Mesothelial cell of epicardium (in vitro differentiated cells): ENCODE results near the gene PDAP1. TPM values are rescaled to one million over a fixed set of nuclear protein-coding genes. Genes with fewer than 3 reads are reported as not detected.
A peak's percentile ranks its signal among the peaks of the same experiment; 100 is the strongest.

ENCODE experiments used
- DNase-seq, 2 experiments: peaks; one replicate each; pipeline ENCODE4 v3.0.0; 2021; ENCODE audit warnings: low spot score in 2 of 2; ENCODE audit not compliant: unreplicated experiment in 2 of 2
- H3K27ac Mint-ChIP-seq: 2 replicates; pipeline ENCODE4 v1.8.0; 2021; ENCODE audit warnings: mixed read lengths
- H3K27me3 Mint-ChIP-seq: 2 replicates; pipeline ENCODE4 v1.8.0; 2021; ENCODE audit warnings: low read depth, mixed read lengths
- H3K36me3 Mint-ChIP-seq: 2 replicates; pipeline ENCODE4 v1.8.0; 2021; ENCODE audit warnings: mixed read lengths
- H3K4me1 Mint-ChIP-seq: 2 replicates; pipeline ENCODE4 v1.8.0; 2021; ENCODE audit warnings: mixed read lengths
- H3K4me3 Mint-ChIP-seq: 2 replicates; pipeline ENCODE4 v1.8.0; 2021; ENCODE audit warnings: mild to moderate bottlenecking, moderate library complexity, mixed read lengths
- H3K9me3 Mint-ChIP-seq: 2 replicates; pipeline ENCODE4 v1.8.0; 2021; ENCODE audit warnings: mixed read lengths
- total RNA-seq: library from RNA; stranded (reverse); gene quantifications from 3 replicates; pipeline ENCODE4 v1.2.1, GENCODE V29; 2021
- TF ChIP-seq, protein P1 (sequence below): fragments of 200-600 bp; sonication (generic); IDR thresholded peaks from one replicate; pipeline ENCODE4 v1.5.0; 2021; ENCODE audit warnings: antibody characterized with exemption; ENCODE audit not compliant: unreplicated experiment

PDAP1 gene
- total RNA-seq, 1 donor from 2014 or later, result 103 TPM

DNA sequence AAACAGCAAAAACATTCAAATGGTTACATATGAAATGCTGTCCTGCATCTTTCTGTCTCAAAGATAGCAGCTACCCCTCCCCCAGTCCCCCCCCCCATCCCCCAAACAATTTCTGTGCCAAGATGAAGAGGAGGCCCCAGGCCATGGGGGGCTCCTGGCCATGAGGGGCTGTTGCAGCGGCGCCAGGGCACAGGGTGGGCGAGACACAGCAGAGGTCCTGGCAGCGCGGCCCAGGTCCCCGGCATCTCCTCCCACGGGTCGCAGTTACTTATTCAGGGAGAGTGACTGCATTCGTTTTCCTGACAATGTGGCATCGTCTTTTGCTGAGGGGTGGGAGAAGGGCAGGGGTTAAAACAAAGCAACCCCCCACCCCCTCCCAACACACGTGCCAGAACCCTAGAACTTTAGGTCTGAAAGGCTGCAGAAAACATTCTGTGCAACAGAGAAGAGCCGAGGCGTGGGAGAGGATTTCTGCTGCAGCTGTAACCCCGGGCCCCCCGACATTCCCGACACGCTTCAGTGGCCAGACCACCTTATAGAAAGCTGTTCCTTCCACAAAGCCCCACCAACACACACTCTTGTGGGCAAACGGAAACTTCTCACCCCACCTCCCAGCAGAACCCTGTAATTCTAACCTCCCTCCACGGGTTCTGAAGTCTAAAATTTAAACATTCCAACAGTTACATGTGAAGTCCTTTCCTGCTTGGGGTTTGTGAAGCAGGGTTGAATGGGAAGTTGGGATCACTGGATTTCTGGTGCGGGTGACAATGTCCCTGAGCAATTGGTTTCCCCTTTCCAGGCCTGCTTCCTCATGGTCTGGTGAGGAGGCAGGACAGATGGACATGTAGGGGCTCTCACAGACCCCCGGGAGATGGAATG lies 11.7 kb downstream of the PDAP1 start:
- Mint-ChIP-seq H3K4me3 (no peak overlapping the region), H3K36me3 (peaks cover 21% of the 10 kb centered on the region), H3K9me3 (no peaks in the 10 kb centered on the region), H3K27me3 (no peaks in the 10 kb centered on the region), H3K4me1 (peaks cover 14% of the 10 kb centered on the region), H3K27ac (peak overlapping the region; percentile 30)
- TF ChIP-seq, protein P1, sequence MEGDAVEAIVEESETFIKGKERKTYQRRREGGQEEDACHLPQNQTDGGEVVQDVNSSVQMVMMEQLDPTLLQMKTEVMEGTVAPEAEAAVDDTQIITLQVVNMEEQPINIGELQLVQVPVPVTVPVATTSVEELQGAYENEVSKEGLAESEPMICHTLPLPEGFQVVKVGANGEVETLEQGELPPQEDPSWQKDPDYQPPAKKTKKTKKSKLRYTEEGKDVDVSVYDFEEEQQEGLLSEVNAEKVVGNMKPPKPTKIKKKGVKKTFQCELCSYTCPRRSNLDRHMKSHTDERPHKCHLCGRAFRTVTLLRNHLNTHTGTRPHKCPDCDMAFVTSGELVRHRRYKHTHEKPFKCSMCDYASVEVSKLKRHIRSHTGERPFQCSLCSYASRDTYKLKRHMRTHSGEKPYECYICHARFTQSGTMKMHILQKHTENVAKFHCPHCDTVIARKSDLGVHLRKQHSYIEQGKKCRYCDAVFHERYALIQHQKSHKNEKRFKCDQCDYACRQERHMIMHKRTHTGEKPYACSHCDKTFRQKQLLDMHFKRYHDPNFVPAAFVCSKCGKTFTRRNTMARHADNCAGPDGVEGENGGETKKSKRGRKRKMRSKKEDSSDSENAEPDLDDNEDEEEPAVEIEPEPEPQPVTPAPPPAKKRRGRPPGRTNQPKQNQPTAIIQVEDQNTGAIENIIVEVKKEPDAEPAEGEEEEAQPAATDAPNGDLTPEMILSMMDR, result no peak
- DNase-seq, result no peak

DNA sequence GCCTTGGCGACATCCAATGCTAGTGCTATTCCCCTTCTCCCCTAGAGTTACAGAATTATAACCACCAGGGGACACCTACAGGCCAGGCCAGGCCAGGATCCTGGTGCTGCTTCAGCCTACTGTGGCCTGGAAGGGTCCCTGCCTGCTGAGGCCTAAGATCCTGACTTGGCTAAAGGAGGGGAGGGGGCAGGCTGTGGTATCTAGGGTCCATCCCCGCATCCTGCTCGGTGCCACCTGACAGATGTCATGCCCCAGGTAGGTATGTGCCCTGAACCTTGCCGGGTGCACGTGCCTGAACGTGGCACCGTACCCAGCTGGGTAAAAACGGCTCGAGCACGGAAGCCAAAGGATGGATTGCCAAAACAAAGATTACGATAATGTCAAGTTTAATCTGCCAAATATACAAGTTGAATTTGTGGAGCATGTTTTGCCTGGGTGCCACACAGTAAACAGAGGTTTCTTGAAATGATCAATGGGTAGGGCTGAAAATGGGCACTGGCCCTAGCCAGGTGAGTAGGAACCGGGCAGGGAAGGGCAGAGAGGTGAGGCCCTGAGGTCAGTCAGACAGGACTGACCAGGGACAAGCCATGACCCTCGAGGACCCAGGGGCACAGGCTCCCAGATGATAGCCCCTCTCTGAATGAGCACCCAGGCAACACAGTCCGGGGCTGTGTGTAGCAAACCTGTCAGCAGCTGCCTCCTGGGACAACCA lies 12.6 kb downstream of the PDAP1 start:
- Mint-ChIP-seq H3K27me3 (no peaks in the 10 kb centered on the region), H3K4me3 (no peak overlapping the region), H3K27ac (peak overlapping the region; percentile 34), H3K36me3 (peaks cover 15% of the 10 kb centered on the region), H3K4me1 (peaks cover 14% of the 10 kb centered on the region), H3K9me3 (no peaks in the 10 kb centered on the region)
- TF ChIP-seq, protein P1, result no peak
- no peak for DNase-seq

DNA sequence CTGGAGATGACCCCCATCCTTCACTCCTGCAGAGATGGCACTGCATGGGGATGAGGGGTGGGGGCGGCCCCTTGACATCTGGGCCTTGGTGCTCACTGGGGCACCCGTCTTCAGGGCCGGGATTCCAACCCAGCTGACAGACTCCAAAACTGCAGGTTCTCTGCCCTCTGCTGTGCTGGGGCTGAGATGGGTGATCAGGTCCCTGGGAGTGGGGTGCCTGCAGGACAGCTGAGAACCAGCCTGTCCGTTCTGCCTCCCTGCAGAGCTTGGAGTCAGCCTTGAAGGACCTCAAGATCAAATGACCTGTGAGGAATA lies 14.3 kb downstream of the PDAP1 start:
- Mint-ChIP-seq H3K4me3 (peak overlapping the region; percentile 86), H3K36me3 (peaks cover 12% of the 10 kb centered on the region), H3K27me3 (no peaks in the 10 kb centered on the region), H3K9me3 (no peaks in the 10 kb centered on the region), H3K4me1 (peaks cover 14% of the 10 kb centered on the region), H3K27ac (no peak overlapping the region)
- DNase-seq, result no peak
- TF ChIP-seq, protein P1, result no peak

- TF ChIP-seq, protein P1, result no peak
- DNase-seq, result no peak
- Mint-ChIP-seq H3K4me1 (peaks cover 14% of the 10 kb centered on the region), H3K27me3 (no peaks in the 10 kb centered on the region), H3K27ac (peak overlapping the region; percentile 82), H3K9me3 (no peaks in the 10 kb centered on the region), H3K36me3 (peaks cover 12% of the 10 kb centered on the region), H3K4me3 (peak overlapping the region; percentile 86)
Observed at GRCh38 chr7:99393355-99394187, 14.8 kb downstream of the PDAP1 start.

DNA sequence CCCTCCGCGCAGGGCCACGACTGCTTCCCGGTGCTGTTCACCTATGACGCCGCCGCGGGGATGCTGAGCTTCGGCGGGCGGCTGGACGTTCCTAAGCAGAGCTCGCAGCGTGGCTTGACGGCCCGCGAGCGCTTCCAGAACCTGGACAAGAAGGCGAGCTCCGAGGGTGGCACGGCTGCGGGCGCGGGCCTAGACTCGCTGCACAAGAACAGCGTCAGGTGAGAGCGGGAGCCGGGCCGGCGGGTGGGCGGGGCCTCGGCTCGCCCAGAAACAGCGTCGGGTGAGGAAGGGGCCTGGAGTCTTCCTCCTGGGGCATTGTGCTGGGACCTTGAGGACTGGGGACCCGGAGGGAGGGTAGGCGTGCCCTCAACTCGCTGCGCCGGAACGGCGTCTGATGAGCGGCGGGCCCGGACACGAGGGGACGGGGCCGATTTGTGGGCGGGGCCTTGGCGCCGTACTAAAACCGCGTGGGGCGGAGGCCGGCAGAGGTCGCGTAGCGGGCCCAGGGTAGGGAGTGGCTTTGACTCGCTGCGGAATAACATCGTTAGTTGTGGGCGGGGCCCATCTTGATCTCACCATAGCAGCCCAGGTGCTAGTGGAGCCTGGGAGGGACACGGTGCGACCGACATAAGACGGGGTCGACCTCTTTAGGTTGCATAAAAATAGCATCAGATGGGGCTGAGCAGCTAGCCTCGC lies 15.6 kb downstream of the PDAP1 start:
- H3K4me1 Mint-ChIP-seq, result peaks cover 14% of the 10 kb centered on the region
- no peaks in the 10 kb centered on the region for H3K27me3 Mint-ChIP-seq
- peak overlapping the region; percentile 82 for H3K27ac Mint-ChIP-seq
- peak overlapping the region; percentile 86 for H3K4me3 Mint-ChIP-seq
- TF ChIP-seq, protein P1, result no peak
- peak in 1 of 2 experiments; percentile 66 for DNase-seq
- peaks cover 15% of the 10 kb centered on the region for H3K36me3 Mint-ChIP-seq
- H3K9me3 Mint-ChIP-seq, result no peaks in the 10 kb centered on the region
